Suppressor macrophage treated with lipopolysaccharide for 4 hours (primary cell): ENCODE data around the gene CCER1.

Experiments used
- DNase-seq: peaks from one replicate; pipeline ENCODE4 v3.0.0-alpha.2; 2020

CCER1 gene

DNA sequence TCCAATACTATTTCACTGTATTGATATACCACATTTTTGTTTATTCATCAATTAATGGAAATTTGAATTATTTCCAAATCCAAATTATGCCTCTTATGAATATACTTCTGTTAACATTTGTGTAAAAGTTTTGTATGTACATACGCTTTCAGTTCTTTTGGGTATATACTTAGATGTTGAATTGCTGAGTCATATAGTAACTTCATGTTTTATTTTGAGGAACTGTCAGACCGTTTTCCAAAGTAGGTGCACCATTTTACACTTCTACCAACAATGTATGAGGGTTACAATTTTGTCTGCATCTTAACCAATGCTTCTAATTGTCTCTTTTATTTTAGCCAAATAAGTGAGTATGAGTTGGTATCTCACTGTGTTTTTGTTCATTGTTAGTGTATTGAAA, 10.2 kb upstream of the CCER1 start:
- no peak for DNase-seq

DNA sequence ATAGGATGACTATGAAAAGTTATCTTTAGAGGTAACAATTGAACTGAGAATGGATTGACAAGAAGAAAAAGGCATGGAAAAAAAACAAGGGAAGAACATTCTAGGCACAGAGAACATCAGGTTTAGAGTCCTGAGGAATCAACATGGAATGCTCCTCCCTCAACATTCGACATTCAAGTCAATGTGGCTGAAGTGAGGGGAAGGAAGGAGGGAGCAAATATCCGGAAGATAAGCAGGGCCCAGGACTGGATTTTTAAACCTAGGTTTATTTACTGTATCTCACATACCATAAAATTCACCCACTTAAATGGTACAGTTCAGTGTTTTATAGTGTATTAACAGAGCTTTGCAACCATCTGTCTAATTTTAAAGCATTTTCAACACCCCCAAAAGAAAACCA, 9.6 kb upstream of the CCER1 start:
- DNase-seq, result no peak

DNA sequence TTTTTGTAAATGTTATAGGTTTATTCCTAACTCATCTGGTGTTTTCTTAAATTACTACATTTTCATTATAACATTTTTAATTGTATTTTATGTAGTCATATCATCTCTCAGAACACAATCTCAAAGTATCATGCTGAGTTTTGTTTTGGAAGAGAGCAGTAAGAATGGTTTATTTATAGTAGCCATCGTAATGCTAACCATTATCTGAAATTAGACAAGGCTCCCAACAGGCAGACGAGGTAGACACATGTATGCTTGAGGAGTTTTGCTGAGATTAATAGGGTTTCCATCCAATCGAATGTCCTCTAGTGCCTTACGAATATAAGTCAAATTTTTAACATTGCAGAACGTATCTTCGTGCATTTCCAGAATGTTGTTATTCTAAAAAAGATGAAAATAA, 9.0 kb upstream of the CCER1 start:
- DNase-seq, result no peak

DNA sequence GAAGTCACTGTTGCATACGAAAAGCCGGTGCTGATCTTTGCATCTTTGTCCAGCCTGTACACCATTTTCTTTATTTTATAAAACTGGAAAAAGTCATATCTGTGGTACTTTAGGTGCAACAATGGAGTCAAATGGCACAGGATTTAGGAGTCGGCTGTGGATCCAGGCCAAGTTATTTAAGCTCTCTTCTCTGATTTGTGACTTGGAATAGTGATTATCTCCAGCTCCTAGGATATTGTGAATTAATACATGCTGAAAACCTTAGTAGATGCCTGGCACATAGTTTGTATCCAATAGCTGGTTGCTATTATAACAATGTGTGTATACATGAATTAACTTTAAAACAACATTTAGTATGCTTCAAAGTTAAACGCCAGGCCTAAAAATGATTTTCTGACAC, 6.2 kb upstream of the CCER1 start:
- no peak for DNase-seq

DNA sequence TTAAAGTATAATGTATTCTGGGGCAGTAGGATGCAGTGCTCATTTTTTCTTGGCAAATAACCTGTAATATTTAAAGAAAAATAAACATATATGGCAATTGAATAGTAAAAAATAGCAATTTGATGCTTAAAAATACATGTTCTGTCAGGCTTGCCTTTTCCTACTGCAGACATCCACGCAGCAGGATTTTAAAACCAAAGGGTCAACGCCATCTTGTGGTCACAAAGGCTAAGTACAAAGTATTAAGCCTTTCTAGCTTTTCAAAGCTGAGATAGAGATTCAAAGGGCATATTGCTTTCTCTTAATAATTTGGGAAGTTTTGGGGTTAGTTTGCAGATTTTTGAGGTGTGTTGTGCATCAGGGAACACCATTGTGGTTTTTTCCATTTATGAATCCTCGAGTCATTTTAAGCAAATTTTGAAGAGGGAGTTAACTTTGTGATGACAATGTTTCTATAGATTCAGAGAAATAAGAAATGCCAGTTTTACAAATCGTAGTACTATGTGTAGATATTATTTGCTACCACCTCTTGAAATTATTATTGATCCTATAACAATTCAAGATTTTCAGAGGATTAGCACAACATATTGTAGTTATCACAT, 4.7 kb upstream of the CCER1 start:
- peak; percentile 60 for DNase-seq

DNA sequence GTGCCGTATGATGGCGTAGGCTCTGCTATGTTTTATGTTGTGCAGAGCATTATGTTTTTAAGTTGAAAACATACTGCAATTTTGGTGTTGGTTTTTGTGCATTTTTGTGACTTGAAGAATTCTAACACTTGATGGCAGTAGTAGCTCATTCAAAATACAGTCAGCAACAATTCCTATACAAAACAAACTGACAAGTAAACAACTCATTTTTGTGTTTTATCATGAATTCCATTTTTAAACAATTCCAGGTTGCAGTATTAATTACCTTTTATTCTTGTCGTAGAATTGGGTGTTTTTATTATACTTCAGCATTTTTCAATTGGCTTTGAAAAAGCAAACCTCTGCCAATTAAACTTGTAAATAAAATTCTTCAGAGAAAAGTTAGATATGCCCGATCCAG, 4.1 kb upstream of the CCER1 start:
- no peak for DNase-seq

DNA sequence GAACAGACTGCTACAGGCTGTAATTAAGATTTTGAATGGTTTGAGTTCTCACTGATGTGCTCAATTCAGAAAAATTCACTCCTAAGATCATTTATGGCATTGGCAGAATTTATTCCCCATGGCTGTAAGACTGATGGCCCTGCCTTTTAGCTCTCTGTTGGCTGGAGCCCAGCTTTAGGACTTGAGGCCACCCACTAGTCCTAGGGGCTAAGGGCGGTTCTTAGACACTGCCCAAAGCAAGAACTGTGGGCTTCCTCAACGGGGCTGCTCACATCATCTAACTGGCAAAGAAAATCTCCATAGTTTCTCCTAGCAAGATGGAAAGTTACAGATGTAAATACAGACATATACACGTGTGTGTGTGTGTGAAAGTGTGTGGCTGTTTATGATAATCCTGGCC, 3.4 kb upstream of the CCER1 start:
- DNase-seq, result no peak

DNA sequence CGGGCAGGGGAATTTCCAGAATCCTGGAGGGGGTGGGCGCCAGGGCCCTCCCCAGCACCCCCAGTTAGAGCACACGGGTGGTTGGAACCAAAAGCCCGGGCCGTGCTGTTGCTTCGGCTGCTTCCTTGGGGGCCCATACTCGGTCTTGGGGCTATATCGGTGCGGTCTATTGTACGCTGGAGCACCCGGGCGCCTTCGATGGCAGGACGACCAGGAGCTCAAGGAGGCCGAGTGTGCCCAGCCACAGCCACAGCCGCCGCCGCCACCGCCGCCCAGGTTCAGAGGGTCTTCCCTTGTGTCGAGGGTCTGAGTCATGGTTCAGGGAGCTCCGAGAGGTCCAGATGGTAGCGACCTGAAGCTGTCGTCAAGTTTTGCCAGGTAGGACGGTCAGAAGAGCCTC, 548 bp downstream of the CCER1 start:
- no peak for DNase-seq

DNA sequence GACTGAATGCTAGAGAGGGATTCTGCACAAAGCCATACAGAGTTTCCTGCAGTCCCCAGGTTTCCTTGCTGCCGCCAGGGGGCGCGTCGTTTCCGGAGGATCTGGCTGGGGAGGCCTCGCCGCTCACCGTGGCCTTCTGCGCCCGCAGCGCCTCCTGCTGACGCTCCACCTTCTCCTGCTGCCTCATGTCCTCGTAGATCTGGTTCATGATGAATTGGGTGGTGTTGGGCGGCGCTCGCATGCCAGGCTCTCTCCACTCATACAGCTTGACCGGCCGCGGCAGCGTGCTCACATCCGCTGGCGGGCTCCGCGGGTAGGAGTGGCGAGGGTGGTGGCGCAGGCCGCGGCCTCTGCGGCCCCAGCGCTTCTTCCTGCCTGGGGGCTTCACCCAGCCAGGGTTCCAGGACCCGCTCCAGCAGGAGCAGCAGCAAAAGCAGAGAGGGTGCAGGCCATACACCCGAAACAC, 987 bp downstream of the CCER1 start:
- DNase-seq, result no peak

DNA sequence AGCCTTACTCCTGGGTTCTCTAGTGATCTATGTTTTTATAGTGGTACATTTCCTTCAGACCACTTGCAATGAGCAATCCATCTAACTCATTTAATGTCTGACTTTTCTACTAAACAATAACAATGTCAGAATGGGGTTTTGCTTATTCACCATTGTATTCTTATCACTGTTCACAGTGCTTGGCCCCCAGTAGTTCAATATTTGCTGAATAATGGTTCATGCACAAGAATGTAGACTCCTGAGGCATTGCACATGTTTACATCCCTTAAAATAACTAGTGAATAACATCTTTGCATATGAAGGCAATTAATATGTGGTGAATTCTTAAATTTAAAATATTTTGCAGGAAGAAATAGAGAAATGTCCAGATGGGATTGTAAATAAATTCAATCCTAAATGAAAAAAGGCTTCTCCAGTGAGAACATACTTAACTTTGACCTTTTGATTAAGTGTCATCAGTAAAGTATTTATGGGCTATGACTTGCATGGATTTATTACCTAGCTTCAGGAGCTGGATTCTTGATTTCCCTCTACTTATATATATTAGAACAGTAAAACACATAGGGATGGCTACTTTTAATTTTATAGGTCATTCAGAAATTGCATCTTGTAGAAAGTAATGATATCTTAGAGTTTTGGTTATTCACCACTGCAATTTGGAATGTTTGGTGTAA, 3.4 kb downstream of the CCER1 start:
- no peak for DNase-seq

DNA sequence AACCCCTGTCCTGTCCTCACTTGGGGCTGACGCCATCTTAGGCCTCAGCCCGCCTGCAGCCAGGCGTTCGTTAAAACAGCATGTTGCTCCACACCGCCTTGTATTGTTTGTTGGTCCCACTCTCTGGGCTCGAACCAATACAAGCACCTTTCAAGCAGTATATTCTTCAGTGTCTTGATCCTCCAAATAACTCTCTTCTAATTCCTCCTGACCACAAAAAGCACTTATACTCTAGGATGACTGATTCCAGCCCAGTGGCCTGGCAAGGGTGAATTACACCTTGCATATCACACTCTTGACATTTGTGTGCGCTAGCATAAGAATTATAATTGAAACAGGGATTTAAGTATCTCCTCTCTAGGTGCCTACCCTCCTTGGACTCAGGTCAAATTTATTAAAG, 7.1 kb downstream of the CCER1 start:
- DNase-seq, result no peak

DNA sequence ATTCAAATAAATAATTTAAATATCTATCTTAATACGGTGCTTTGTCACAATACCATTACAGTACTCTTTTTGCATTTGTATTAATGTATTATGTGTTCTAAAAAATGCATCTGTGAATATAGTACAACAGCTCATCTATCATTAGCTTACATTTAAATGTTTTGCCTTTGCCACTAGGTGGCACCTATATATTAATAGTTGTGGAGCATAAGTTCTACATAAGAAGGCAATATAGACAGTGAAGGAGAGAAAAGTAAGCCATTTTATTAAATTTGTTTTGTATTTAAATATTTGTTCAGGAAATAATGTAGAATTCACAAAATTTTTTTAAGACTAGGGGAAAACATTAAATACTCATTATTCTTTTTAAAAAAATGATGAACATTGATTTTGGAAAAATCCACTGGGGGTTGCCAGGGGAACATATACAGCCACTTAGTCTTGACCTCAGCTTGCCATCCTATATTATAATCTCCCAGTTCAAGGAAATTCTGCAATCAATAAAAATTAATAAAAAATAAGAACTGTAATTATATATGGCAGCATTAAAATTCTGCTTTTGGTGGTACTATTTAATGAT, 9.8 kb downstream of the CCER1 start:
- DNase-seq, result peak; percentile 50

DNA sequence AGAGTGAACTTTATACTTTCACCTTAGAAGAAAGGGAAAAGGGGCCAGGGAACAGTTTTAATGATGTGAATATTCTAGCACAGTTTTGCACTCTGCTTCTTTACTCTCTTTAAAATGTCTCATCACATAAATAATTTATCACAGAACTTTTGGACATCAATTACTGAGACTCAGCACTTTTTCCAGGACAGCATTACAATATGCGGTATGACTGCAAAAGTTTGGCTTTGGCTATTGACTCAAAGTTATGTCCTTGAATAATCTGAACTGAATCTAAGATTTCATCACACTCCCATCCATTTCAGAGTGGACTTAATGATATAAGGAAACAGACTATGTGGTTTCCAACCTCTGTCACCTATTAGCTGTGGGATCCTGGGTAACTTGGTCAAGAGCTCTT, 11.7 kb downstream of the CCER1 start:
- DNase-seq, result no peak

DNA sequence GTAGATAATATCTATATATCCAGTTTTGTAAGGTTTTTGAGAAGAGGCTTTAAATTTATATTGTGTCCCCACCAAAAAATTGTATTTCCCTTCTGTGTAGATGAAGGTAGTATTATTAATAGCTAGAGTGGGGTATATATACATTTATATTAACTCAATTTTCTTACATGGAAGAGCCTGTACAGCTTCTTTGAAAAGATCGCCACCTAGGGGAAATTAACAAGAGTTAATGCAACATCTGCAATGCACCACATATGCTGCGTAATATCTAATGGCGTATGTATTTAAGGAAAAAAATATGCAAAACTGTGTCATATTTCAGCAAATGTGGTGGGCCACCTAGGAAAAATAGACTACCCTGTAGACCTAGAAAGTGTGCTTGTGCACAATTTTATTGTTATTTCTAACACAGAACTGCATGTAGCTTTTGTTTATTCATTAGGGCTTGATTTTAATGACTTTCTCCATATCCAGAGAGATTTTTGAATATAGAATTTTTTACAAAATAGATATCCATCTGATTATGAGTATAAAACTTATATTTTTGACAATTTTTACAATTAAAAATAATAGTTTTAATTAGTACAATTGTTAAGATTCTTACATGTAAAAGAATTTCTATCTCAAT, 14.0 kb downstream of the CCER1 start:
- DNase-seq, result peak; percentile 54

DNA sequence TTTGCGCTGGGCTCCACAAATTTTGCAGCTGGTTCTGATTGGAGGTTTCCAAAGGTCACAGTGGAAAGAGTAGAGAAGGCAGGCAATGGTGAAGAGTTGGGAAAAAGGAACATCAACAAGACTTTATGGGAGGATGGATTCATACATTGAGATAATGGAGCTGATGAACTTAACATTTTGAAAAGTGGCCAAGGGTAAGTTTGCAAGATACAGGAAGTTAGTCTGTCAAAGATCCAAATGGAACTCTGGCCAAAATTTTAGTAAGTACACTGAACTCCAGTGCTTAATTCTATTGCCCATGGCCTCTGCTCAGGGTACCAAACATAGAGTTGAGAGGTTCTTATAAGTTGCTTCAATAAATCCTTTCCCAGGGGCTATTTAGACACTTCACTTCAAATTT, 15.6 kb downstream of the CCER1 start:
- DNase-seq, result no peak

DNA sequence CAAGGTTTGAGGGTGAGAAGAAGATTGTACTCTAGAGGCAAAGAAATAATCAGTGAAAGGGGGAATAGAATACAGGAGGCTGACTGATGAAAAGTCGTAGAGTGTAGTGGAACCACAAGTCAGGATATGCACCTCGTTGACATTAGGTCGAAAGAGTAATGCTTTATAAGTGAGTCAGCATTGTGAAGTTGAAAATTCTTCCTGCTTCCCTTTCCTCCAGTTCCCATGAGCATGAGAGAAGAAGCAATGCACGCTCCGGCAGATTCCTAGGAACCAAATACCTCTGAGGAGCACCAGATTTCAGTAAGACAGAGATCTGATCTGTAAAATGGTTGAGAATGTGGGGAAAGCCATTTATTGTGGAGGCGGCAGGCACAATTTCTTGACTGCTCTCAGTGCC, 16.5 kb downstream of the CCER1 start:
- no peak for DNase-seq

DNA sequence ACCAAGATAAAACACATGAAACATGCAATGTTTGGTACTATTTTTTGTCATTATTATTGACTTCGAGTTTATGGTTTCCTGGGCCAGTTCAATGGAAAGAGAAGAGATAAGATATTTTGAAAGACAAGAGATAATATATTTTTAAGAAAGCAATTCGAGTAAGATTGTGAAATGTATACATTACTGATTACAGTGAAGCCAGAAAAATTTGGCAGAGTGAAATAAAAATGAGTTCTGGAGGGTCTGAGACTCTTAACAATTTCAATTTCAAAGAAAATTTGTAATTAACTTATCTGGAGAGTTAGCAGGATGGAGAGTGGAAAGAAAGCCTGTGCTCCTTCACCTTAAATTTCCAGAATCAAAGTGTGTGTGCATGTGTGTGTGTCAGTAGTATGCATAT, 17.3 kb downstream of the CCER1 start:
- no peak for DNase-seq

DNA sequence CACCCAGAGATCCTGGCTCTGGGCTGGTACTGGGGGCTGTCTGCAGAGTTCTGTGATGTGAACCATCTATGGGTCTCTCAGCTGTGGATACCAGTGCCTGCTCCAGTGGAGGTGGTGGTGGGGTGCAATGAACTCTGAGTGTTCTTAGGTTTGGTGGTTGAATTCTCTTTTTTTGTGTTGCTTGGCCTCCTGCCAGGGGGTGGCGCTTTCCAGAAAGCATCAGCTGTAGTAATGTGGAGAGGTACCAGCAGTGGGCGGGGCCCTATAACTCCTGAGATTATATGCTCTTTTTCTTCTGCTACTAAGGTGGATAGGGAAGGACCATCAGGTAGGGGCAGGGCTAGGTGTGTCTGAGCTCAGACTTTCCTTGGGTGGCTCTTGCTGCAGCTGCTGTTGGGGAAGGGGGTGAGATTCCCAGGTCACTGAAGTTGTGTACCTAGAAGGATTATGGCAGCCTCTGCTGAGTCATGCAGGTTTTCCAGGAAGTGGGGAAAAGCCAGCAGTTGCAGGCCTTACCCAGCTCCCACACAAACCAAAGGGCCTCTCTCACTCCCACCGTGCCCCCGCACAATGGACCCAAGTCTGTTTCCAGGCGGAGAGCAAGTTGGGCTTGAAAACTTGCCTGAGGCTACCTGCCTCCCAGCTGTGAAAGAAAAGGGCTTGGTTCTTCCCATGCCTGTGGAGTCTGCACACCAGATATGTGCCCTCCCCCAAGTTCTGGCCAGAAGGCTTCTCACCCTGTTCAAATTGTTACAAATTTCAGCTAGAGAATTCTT, 18.6 kb downstream of the CCER1 start:
- no peak for DNase-seq

DNA sequence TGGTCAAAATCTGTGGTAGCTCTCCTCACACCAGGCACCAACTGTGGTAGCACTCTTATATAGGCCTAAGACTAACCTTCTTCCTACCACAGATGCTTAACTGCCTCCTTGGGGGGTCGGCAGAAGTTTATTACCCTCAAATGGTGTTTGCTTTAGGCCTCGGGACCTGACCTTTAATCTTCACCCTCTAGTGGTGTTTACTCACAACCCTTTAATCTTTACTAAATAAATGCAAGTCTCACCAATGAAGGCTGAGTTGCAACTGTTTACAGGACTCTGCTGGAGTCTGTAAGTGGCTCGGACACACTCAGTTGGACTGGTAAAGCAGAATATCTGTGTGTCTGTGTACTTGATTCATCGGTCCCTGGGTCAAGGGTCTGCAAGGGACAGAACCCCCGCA, 29.4 kb downstream of the CCER1 start:
- no peak for DNase-seq

DNA sequence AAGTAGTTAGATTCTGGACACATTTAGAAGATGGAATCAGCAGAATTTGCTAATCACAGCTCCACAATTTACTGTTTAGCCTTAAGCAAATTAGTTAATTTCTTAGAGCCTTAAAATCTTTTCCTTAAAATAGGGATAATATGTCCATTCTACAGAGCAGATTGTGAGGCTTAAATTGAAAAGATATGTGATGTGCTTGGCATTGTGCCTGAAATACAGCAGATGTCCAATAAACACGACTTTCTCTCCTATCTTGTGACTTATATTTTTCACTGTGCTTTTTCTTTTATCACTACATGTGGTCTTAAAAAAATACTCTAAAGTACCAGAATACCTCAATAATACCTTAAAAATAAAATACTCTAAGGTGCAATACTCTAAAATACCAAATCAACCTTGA, 30.6 kb downstream of the CCER1 start:
- no peak for DNase-seq

DNA sequence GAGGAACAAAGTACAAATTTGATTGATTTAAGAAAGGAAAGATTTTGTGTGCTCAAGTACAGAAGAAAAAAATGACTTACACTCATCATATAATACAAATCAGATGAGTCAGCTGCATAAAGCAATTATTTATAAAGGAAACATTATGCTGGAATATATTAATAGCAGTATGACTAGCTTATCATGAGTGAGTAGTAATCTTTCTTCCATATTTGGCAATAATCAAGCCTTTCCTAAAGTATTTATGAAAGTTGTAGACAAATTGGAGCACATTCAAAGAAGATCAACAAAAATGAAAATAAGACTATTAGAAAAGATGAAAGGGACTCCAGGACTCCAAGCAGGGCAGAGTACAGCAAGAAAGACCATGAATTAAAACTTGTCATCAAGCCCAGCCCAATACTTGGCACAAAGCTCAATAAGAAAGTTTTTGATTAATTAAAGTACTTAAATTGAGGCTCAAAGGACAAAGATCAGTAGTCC, 32.8 kb downstream of the CCER1 start:
- no peak for DNase-seq

DNA sequence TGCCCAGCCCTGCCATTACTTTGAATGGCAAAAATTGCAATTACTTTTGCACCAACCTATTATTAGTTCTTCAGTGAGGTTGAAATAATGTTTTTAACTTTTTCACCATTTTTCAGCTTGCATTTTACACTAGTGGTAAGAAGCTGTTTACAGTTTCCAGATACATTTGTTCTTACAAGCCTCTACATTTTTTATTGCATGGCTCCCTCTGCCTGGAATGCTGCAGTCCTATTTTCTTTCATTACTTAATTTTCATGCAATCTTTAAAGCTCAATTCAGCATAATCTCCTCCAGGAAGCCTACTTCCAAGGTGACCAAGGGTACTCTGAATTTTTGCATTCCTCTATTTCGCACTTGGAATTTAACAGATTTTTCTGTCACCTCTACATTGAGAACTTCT, 33.4 kb downstream of the CCER1 start:
- DNase-seq, result no peak

DNA sequence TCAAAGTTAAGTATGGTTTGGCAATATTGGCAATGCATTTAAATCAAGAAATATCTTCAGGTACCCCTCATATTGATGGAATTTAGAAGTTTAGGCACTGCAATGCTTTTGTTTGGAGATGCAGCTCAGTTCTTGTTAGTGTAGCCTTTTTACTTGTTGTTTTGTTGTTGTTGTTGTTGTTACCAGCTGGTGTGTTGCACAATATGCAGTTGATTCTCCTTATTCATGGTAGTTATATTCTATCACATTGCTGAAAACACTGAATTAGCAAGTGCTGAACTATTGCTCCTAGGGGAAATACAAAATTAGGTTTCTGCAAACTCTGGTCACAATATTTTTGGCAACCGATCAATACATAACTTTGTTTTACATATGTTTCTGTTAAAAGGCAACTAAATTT, 34.8 kb downstream of the CCER1 start:
- DNase-seq, result no peak
